GM19468 (cell line): ENCODE measurements around the gene RITA1.

Experiments
- ATAC-seq: cut with Tn5 transposase; IDR thresholded peaks from one replicate; pipeline ENCODE4 v1.9.1; 2021; ENCODE audit warnings: mild to moderate bottlenecking, moderate library complexity, moderate number of reproducible peaks; ENCODE audit not compliant: unreplicated experiment; ENCODE audit errors: extremely low read depth

RITA1 gene

GRCh38 chr12:113241191-113242025 is 55.9 kb downstream of the RITA1 start:
- ATAC-seq = no peak
